CD14-positive monocyte (primary cell): ENCODE data around the gene UBASH3B. TPM values are rescaled to one million over a fixed set of nuclear protein-coding genes. Genes with fewer than 3 reads are reported as not detected.

ENCODE experiments used
- DNase-seq, 3 donors: peaks; one replicate each; pipeline ENCODE4 v3.0.0-alpha.2; 2011 to 2022
- H2AFZ ChIP-seq: 2 replicates; pipeline ENCODE4 v1.6.0; 2012; ENCODE audit warnings: mild to moderate bottlenecking, low read depth, low read length, inconsistent platforms; ENCODE audit not compliant: insufficient read depth, poor library complexity, severe bottlenecking
- H3K27ac ChIP-seq, 2 donors: 1 replicate in 1 of 2; 2 replicates in 1 of 2; pipeline ENCODE4 v1.5.1; 2012 to 2013; ENCODE audit warnings: low read length in 2 of 2, control low read depth in 1 of 2, inconsistent platforms in 1 of 2, low read depth in 1 of 2, mild to moderate bottlenecking in 1 of 2
- H3K27me3 ChIP-seq, 2 donors: one replicate each; pipeline versions ENCODE4 v1.6.0 to v1.6.1; 2011 to 2013; ENCODE audit warnings: low read length in 2 of 2; ENCODE audit not compliant: control insufficient read depth in 2 of 2, insufficient read depth in 2 of 2
- H3K36me3 ChIP-seq, 2 donors: replicated peaks in 1 of 2; 1 replicate in 1 of 2; 2 replicates in 1 of 2; pipeline versions ENCODE4 v1.5.1 to v1.6.1; 2012 to 2013; ENCODE audit warnings: low read length in 2 of 2, control low read depth in 1 of 2, inconsistent platforms in 1 of 2, mild to moderate bottlenecking in 1 of 2; ENCODE audit not compliant: insufficient read depth in 2 of 2, control insufficient read depth in 1 of 2
- H3K4me1 ChIP-seq, 2 donors: 1 replicate in 1 of 2; 2 replicates in 1 of 2; pipeline versions ENCODE4 v1.5.1 to v1.6.1; 2012 to 2013; ENCODE audit warnings: low read length in 2 of 2, control low read depth in 1 of 2, inconsistent platforms in 1 of 2, mild to moderate bottlenecking in 1 of 2, moderate library complexity in 1 of 2; ENCODE audit not compliant: insufficient read depth in 2 of 2, control insufficient read depth in 1 of 2
- H3K4me2 ChIP-seq: replicated peaks from 2 replicates; pipeline ENCODE3; 2012; ENCODE audit warnings: low read length, moderate library complexity, mild to moderate bottlenecking; ENCODE audit not compliant: poor library complexity, severe bottlenecking; ENCODE audit errors: extremely low read depth
- H3K4me3 ChIP-seq, 3 experiments: fragments of 200-600 bp in 1 of 3; sonication (generic) in 1 of 3; replicated peaks in 1 of 3; 1 replicate in 2 of 3; 2 replicates in 1 of 3; pipeline ENCODE4 v1.5.1; 2011 to 2013; ENCODE audit warnings: low read length in 3 of 3, mild to moderate bottlenecking in 3 of 3, control low read depth in 2 of 3, low read depth in 2 of 3, inconsistent platforms in 1 of 3, moderate library complexity in 1 of 3
- H3K79me2 ChIP-seq: 2 replicates; pipeline ENCODE4 v1.6.0; 2012; ENCODE audit warnings: mild to moderate bottlenecking, control low read depth, inconsistent platforms, low read length, moderate library complexity; ENCODE audit not compliant: insufficient read depth
- H3K9ac ChIP-seq: 2 replicates; pipeline ENCODE4 v1.6.0; 2017; ENCODE audit warnings: low read length, mild to moderate bottlenecking; ENCODE audit not compliant: insufficient read depth, poor library complexity, severe bottlenecking
- H3K9me3 ChIP-seq, 2 donors: replicated peaks in 1 of 2; 1 replicate in 1 of 2; 2 replicates in 1 of 2; pipeline versions ENCODE4 v1.5.1 to v1.6.1; 2012 to 2013; ENCODE audit warnings: low read length in 2 of 2, control low read depth in 1 of 2; ENCODE audit not compliant: control insufficient read depth in 1 of 2, insufficient read depth in 1 of 2
- H4K20me1 ChIP-seq: 2 replicates; pipeline ENCODE4 v1.6.0; 2012; ENCODE audit warnings: mild to moderate bottlenecking, low read length, control low read depth, moderate library complexity; ENCODE audit not compliant: insufficient read depth
- H3K27ac Mint-ChIP-seq, 7 donors: one replicate each; pipeline ENCODE4 v1.8.0; 2020; ENCODE audit warnings: mild to moderate bottlenecking in 7 of 7, mixed read lengths in 7 of 7, moderate library complexity in 6 of 7, inconsistent platforms in 2 of 7
- H3K27me3 Mint-ChIP-seq, 3 donors: one replicate each; pipeline ENCODE4 v1.8.0; 2021 to 2022; ENCODE audit warnings: low read depth in 3 of 3, mild to moderate bottlenecking in 3 of 3, mixed read lengths in 3 of 3, moderate library complexity in 3 of 3, inconsistent platforms in 1 of 3
- H3K36me3 Mint-ChIP-seq, 2 donors: one replicate each; pipeline ENCODE4 v1.8.0; 2020; ENCODE audit warnings: mixed read lengths in 2 of 2, inconsistent platforms in 1 of 2, mild to moderate bottlenecking in 1 of 2
- H3K4me1 Mint-ChIP-seq: one replicate; pipeline ENCODE4 v1.8.0; 2020; ENCODE audit warnings: mild to moderate bottlenecking, mixed read lengths
- H3K4me3 Mint-ChIP-seq, 2 donors: one replicate each; pipeline ENCODE4 v1.8.0; 2020; ENCODE audit warnings: mild to moderate bottlenecking in 2 of 2, mixed read lengths in 2 of 2, moderate library complexity in 1 of 2
- H3K9me3 Mint-ChIP-seq, 7 donors: one replicate each; pipeline ENCODE4 v1.8.0; 2020 to 2022; ENCODE audit warnings: mixed read lengths in 7 of 7, mild to moderate bottlenecking in 6 of 7, moderate library complexity in 6 of 7, inconsistent platforms in 2 of 7
- WGBS: methylation state at CpG from one replicate; pipeline ENCODE4 v1.1.5; 2013; ENCODE audit warnings: missing lambda C conversion rate; ENCODE audit not compliant: insufficient coverage; 5-methylcytosine and 5-hydroxymethylcytosine counted together
- intact Hi-C, 2 donors: fragments of 100-400 bp; cut with micrococcal nuclease; formaldehyde crosslinking; loops; one replicate each; pipeline versions ENCODE4 v1.15.0 to v1.15.1; 2023
- polyA plus RNA-seq, 3 donors: library from polyadenylated mRNA; depleted of rRNA in 1 of 3; unstranded in 2 of 3; stranded (reverse) in 1 of 3; fragments of 300-500 nt in 2 of 3; fragments of >200 nt in 1 of 3; fragmentation: Illumina TruSeq in 2 of 3; gene quantifications; 1 replicate in 2 of 3; 2 replicates in 1 of 3; pipeline ENCODE4 v1.2.3, GENCODE V29; 2012 to 2021
- TF ChIP-seq, protein P1 (sequence below): fragments of 200-600 bp; IDR thresholded peaks from one replicate; pipeline ENCODE4 v1.8.0; 2022; ENCODE audit warnings: antibody characterized with exemption, mild to moderate bottlenecking

The UBASH3B gene
- polyA plus RNA-seq, 3 donors: 3.3 to 13.5 (median 7.1) TPM

DNA sequence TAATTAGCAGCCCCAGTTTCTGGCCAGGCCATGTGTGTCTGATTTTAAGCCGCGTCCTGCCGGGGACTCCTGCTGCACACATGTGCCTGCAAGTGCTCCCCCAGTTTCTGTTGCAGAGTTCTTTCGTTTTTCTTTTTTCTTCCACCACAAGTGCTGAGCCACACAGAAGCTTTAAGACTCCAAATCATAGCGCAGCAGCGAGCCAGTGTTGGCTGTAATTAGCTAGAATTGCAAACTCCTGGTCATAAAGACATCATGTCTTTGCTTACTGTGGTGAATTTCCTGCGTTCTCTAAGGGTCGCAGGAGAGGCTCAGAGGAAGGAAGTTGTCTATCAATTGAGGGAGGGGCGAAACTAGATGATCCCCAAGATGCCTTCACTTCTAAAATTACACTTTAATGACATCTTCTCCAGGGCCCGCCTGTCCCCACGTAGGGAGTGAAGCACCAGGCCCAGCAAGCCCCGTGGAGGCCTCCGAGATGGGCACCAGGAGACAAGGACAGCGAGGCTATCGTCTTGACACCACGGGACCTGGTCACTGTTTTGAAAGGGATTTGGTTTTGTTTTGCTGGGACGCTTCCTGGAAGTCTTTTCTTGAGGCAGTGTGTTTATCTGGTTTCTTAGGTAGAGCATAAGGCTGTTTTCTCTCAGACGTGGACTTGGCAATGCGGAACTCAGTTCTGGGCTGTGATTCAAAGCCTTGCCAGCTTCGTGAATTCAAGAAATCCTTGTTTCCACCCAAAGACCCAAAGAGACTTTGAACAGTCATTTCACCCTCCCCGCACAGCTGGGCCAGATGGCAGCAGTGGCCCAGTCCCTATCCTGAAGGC is 71.8 kb downstream of the UBASH3B start:
- H3K36me3 Mint-ChIP-seq: peaks cover 18 to 21% of the 10 kb centered on the region in 2 donors

DNA sequence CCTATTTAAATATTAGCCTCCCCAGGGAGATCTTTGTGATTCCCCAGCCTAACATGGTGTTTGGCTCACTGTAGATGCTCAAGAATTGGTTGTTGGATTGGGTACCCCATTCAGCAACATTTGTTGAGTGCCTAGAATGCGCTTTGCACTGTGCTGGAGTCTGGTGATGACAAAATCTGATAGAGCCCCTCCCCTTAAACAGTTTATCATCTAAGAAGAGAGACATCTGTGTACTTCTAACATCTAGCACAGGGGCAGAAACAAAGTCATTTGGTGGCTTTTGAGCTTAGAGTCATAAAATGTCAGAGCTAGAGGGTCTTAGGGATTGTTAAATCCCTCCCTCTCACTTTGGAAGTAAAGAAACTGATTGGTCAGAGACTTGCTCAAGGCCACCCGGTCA is 73.0 kb downstream of the UBASH3B start:
- TF ChIP-seq, protein P1, sequence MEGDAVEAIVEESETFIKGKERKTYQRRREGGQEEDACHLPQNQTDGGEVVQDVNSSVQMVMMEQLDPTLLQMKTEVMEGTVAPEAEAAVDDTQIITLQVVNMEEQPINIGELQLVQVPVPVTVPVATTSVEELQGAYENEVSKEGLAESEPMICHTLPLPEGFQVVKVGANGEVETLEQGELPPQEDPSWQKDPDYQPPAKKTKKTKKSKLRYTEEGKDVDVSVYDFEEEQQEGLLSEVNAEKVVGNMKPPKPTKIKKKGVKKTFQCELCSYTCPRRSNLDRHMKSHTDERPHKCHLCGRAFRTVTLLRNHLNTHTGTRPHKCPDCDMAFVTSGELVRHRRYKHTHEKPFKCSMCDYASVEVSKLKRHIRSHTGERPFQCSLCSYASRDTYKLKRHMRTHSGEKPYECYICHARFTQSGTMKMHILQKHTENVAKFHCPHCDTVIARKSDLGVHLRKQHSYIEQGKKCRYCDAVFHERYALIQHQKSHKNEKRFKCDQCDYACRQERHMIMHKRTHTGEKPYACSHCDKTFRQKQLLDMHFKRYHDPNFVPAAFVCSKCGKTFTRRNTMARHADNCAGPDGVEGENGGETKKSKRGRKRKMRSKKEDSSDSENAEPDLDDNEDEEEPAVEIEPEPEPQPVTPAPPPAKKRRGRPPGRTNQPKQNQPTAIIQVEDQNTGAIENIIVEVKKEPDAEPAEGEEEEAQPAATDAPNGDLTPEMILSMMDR: no peak
- Mint-ChIP-seq H3K9me3 (no peaks in the 10 kb centered on the region), H3K4me1 (peaks cover 50% of the 10 kb centered on the region), H3K27me3 (peaks cover 0 to 3% (median 0%) of the 10 kb centered on the region in 3 donors), H3K4me3 (no peak overlapping the region), H3K36me3 (peaks cover 18 to 21% of the 10 kb centered on the region in 2 donors), H3K27ac (no peak overlapping the region)
- no peak overlapping the region for H3K4me2 ChIP-seq
- peaks cover 29 to 31% of the 10 kb centered on the region in 2 donors for H3K4me1 ChIP-seq
- DNase-seq: no peak
- H3K9me3 ChIP-seq: no peaks in the 10 kb centered on the region
- H2AFZ ChIP-seq: no peak overlapping the region
- H4K20me1 ChIP-seq: no peaks in the 10 kb centered on the region
- no peaks in the 10 kb centered on the region for H3K36me3 ChIP-seq
- intact Hi-C loops: no loop called here
- H3K27me3 ChIP-seq: no peaks in the 10 kb centered on the region
- no peak overlapping the region for H3K9ac ChIP-seq
- peaks cover 62% of the 10 kb centered on the region for H3K79me2 ChIP-seq
- no peak overlapping the region for H3K4me3 ChIP-seq
- no CpG with 5 or more reads among the region's 2 CpGs for WGBS
- no peak overlapping the region for H3K27ac ChIP-seq

More for the DNA sequence above, 71.8 kb downstream of the UBASH3B start:
- no peaks in the 10 kb centered on the region for H3K36me3 ChIP-seq
- H3K4me3 Mint-ChIP-seq: peak overlapping the region; percentile 85 to 92
- peak overlapping the region in 1 of 2 donors; percentile 38 for H3K27ac ChIP-seq
- H3K4me3 ChIP-seq: peak overlapping the region in 2 of 3 experiments; percentile 16 to 53
- 49% methylated on average over 13 of the region's 21 CpGs for whole genome bisulfite sequencing
- DNase-seq: no peak
- H3K27me3 ChIP-seq: no peaks in the 10 kb centered on the region
- peaks cover 0 to 3% (median 1%) of the 10 kb centered on the region in 3 donors for H3K27me3 Mint-ChIP-seq
- intact Hi-C loops: no loop called here
- peak overlapping the region; percentile 27 for H3K9ac ChIP-seq
- TF ChIP-seq, protein P1: no peak
- H3K79me2 ChIP-seq: peaks cover 71% of the 10 kb centered on the region
- peak overlapping the region; percentile 7 to 88 (median 64) for H3K27ac Mint-ChIP-seq
- H3K4me2 ChIP-seq: peak overlapping the region; percentile 29
- H3K9me3 Mint-ChIP-seq: no peaks in the 10 kb centered on the region
- H3K4me1 Mint-ChIP-seq: peaks cover 46% of the 10 kb centered on the region
- no peaks in the 10 kb centered on the region for H3K9me3 ChIP-seq
- no peaks in the 10 kb centered on the region for H4K20me1 ChIP-seq
- H3K4me1 ChIP-seq: peaks cover 18 to 19% of the 10 kb centered on the region in 2 donors
- H2AFZ ChIP-seq: peak overlapping the region; percentile 74
